Dermis blood vessel endothelial cell (primary cell): ENCODE measurements around the gene COL18A1. TPM values are rescaled to one million over a fixed set of nuclear protein-coding genes. Genes with fewer than 3 reads are reported as not detected.

Experiments used
- DNase-seq: peaks from one replicate; pipeline ENCODE4 v3.0.0; 2010
- total RNA-seq: library from RNA; depleted of rRNA; stranded (reverse); fragments of >200 nt; gene quantifications from 2 replicates; pipeline ENCODE4 v1.2.3, GENCODE V29; 2014

Gene COL18A1
- total RNA-seq, 1 donor from 2014 or later = 309 TPM

DNA sequence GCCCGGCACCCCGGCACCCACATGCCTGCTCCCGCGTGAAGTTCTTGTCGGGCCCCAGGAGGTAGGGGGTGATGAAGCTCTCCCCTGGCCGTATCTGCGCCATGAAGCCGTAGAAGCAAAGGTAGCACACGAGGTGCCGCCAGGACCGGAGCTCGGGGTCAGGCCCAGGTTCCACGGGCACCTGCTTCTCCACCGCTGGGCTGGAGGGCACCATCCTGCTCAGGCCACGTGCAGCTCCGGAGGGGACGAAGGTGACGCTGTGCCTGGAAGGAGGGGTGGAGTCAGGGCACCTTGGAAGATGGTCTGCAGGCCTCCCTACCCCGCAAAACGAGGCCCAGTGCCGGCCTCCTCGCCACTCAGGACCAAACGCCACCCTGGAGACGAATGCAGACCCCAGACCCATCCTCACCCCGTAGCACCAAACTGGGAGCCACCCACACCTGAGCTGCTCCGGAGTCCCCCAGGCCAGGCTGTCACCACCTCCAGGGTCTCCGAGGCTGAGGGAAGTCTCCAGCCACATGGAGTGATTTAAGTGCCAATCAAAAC, 132.9 kb downstream of the COL18A1 start:
- no peak for DNase-seq

GRCh38 chr21:45538381-45539045, 133.5 kb downstream of the COL18A1 start:
- no peak for DNase-seq

GRCh38 chr21:45539046-45539795, 134.3 kb downstream of the COL18A1 start:
- DNase-seq = no peak

DNA sequence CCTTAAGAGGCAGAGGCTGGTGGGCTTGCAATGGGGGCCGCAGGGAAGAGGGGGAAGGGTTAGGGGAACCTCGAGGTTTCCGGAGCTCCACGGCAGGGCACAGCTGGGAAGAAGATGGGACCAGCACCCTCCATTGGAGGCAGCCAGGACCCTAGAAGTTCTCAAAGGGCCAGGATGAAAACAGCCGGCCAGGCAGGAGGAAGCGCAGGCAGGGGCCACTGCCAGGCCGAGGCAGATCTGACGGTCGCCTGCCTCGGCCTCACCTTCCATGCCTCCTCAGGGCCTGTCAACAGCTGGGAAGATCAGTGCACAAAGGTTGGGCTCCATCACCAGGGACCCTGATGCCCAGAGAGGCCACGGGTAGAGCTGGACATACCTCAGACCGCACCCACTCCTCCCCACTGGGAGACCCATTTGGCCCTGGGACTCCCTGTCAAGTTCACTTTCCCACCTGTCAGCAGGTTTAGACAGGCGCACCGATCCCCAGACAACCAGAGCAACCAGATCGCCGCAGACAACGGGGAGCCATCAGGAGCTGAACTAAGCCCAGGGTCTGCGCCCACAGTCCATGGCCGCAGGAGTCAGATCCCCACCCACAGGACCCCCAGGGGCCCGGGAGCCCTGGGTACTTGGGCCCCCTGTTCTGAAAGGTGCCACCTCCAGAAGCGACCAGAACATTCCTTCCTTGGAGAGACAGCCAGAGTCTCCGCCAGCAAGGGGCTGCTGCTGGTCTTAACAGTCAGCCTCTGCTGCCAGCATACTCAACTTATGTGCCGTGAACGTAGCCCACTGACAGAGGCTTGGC, 135.0 kb downstream of the COL18A1 start:
- no peak for DNase-seq

GRCh38 chr21:45540601-45540970, 135.6 kb downstream of the COL18A1 start:
- no peak for DNase-seq

- peak; percentile 80 for DNase-seq
Measured at GRCh38 chr21:45541221-45542039, 136.5 kb downstream of the COL18A1 start.

DNA sequence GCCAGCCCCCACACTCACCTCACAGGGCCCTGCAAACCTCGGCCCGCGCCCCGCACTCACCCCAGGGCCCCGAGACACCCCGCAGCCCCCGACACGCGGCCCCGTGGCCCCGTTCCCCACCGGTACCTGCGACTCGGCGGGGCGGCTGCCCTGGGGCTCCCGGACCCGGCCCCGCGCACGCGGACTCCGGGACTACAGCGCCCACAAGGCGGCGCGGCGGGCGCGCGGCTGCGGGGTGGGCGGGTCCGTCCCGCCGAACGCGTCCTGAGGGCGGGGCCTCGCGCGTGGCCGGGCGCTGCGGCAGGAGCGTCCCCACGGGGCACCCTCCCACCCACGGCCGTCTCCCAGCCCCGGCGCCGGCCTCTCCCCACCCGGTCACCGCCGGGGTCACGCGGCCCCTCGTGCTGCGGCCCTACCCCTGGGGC, 137.3 kb downstream of the COL18A1 start, which contains the start of gene SLC19A1:
Gene SLC19A1, minus strand, starts transcription at position 199 of the 425 bp plus-strand sequence. CDS start 4,481 bp downstream, outside the sequence.
- DNase-seq = peak; percentile 74

- DNase-seq = no peak
Measured at GRCh38 chr21:45542667-45543370, 137.9 kb downstream of the COL18A1 start.

DNA sequence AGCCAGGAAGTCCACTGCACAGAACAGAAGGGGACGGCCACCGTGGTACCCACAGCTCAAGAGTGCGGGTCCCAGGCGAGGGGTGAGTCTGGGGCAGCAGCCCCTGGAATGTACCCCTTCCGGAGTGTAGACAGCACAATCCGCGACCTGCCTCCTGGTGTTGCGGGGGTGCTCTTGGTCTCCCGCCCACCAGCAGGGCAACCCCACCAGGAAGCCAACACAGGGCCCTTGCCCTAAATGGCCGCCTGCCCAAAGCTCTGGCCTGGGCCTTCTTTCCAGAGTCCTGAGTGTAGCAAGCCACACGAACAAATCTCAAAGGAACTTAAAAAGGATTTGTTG, 138.4 kb downstream of the COL18A1 start:
- no peak for DNase-seq

- DNase-seq = no peak
Measured at GRCh38 chr21:45543710-45544448, 138.9 kb downstream of the COL18A1 start.

- no peak for DNase-seq
Measured at GRCh38 chr21:45544449-45545235, 139.7 kb downstream of the COL18A1 start.

DNA sequence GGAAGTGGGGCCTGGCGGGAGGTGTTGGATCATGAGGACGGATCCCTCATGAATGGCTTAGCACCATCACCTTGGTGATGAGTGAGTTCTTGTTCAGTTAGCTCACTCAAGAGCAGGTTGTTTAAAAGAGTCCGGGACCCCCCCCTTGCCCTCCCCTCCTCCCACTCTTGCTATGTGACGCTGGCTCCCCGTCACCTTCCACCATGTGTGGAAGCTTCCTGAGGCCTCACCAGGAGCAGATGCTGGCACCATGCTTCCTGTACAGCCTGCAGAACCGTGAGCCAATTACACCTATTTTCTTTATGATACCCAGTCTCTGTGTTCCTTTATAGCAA, 140.2 kb downstream of the COL18A1 start:
- no peak for DNase-seq

DNA sequence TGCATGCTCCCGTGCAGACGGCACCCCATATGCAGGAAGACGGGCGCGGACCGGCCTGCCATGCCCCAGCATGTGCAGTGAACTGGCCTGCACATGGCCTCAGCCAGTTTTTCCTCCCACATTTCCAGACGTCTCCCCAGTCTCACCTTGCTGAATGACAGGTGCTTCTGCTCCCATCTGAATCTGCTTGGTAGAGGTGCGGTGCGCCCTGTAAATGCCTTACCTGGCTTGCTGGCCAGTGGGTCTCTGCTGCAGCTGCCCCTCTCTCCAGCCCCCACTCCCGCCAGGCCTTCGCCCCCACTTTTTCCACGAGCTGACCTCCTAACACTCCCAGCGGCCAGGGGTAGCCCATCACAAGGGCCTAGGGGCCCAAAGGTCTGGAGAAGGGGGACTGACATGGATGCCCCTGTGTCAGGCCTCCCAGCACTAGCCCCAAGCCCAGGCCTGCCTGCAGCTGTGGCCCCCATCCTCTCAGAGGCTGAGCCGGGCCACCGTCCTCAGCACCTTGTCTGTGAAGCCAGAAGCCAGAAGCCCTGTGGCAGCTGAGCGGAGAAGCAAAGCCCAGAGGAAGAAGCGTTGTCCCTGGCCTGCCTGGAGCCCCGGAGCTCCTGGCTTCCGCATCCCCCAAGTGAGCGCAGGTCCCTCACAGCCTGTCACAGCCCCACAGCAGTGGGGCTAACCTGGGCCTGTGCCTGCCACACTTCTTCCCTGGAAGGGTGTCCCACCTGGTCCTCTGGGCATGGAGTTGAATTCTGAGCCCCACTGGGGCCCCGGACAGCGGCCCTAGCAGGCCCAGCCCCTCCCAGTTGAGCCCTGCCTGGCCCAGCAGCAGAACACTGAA, 140.9 kb downstream of the COL18A1 start:
- no peak for DNase-seq

- DNase-seq = no peak
Measured at GRCh38 chr21:45546636-45547544, 141.9 kb downstream of the COL18A1 start.

DNA sequence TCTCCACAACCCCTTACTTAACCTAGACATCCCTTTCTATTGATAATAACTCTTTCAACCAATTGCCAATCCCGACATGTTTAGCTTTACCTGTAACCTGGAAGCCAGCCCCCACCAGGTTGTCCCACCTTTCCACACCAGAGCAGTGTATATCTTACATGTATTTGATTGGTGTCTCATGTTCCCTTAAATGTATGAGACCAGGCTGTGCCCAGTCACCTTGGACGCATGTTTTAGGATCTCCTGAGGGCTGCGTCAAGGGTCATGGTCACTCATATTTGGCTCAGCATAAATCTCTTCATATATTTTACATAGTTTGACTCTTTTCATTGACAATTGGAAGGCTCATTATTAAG, 142.6 kb downstream of the COL18A1 start:
- DNase-seq = no peak

- DNase-seq = peak; percentile 30
Measured at GRCh38 chr21:45548711-45549491, 143.9 kb downstream of the COL18A1 start.
